HFFc6 (cell line): ENCODE measurements around the gene NUDT17. TPM values are rescaled to one million over a fixed set of nuclear protein-coding genes. Genes with fewer than 3 reads are reported as not detected.

ENCODE experiments used
- DNase-seq: peaks from one replicate; pipeline ENCODE4 v3.0.0-alpha.2; 2018
- H3K27ac Mint-ChIP-seq: 2 replicates; pipeline ENCODE4 v1.8.0; 2020; ENCODE audit warnings: mild to moderate bottlenecking, mixed read lengths
- H3K27me3 Mint-ChIP-seq: 2 replicates; pipeline ENCODE4 v1.8.0; 2021; ENCODE audit warnings: mild to moderate bottlenecking, moderate library complexity, mixed read lengths; ENCODE audit not compliant: insufficient read depth
- H3K36me3 Mint-ChIP-seq: 2 replicates; pipeline ENCODE4 v1.8.0; 2021; ENCODE audit warnings: low read depth, mixed read lengths
- H3K4me1 Mint-ChIP-seq: 2 replicates; pipeline ENCODE4 v1.8.0; 2020; ENCODE audit warnings: low read depth, mixed read lengths
- H3K4me3 Mint-ChIP-seq: 2 replicates; pipeline ENCODE4 v1.8.0; 2020; ENCODE audit warnings: mild to moderate bottlenecking, moderate library complexity, mixed read lengths
- H3K9me3 Mint-ChIP-seq: 2 replicates; pipeline ENCODE4 v1.8.0; 2020; ENCODE audit warnings: mild to moderate bottlenecking, mixed read lengths
- CTCF ChIP-seq: fragments of 200-600 bp; sonication (generic); IDR thresholded peaks from 2 replicates; pipeline ENCODE4 v1.5.0; 2021; ENCODE audit warnings: antibody characterized with exemption, mild to moderate bottlenecking
- total RNA-seq, 6 experiments: library from RNA; stranded (reverse); fragmentation: NEBNext Ultra II Directional; extraction: Animal tissue kit (Norgen Biotek cat#: 25700); gene quantifications; 2 replicates in 1 of 6; 3 replicates in 5 of 6; pipeline ENCODE4 v1.2.3, GENCODE V29; 2021

Gene NUDT17
- total RNA-seq, 6 experiments from 2014 or later, result 2.4 to 4.5 (median 3.6) TPM

- peaks cover 5% of the 10 kb centered on the region for H3K4me1 Mint-ChIP-seq
- H3K4me3 Mint-ChIP-seq, result no peak overlapping the region
- no peak overlapping the region for H3K27ac Mint-ChIP-seq
- no peaks in the 10 kb centered on the region for H3K36me3 Mint-ChIP-seq
- no peak for DNase-seq
- H3K27me3 Mint-ChIP-seq, result peaks cover 11% of the 10 kb centered on the region
- no peaks in the 10 kb centered on the region for H3K9me3 Mint-ChIP-seq
- TF ChIP-seq CTCF, result no peak
These were observed 18.0 kb downstream of the NUDT17 start for GRCh38 chr1:145863282-145864018.

- Mint-ChIP-seq H3K27ac (no peak overlapping the region), H3K4me3 (no peak overlapping the region), H3K9me3 (no peaks in the 10 kb centered on the region), H3K4me1 (peaks cover 19% of the 10 kb centered on the region), H3K36me3 (no peaks in the 10 kb centered on the region), H3K27me3 (peaks cover 16% of the 10 kb centered on the region)
- TF ChIP-seq CTCF, result no peak
- no peak for DNase-seq
These were observed 22.8 kb downstream of the NUDT17 start for GRCh38 chr1:145868232-145868631.

GRCh38 chr1:145871994-145872924 lies 26.8 kb downstream of the NUDT17 start:
- DNase-seq, result peak; percentile 25
- no peaks in the 10 kb centered on the region for H3K9me3 Mint-ChIP-seq
- H3K4me3 Mint-ChIP-seq, result peak overlapping the region; percentile 87
- H3K4me1 Mint-ChIP-seq, result peaks cover 19% of the 10 kb centered on the region
- no peaks in the 10 kb centered on the region for H3K36me3 Mint-ChIP-seq
- TF ChIP-seq CTCF, result no peak
- peaks cover 22% of the 10 kb centered on the region for H3K27me3 Mint-ChIP-seq
- H3K27ac Mint-ChIP-seq, result peak overlapping the region; percentile 77

GRCh38 chr1:145874646-145875045 lies 29.2 kb downstream of the NUDT17 start:
- Mint-ChIP-seq H3K27ac (no peak overlapping the region), H3K4me3 (no peak overlapping the region), H3K9me3 (no peaks in the 10 kb centered on the region), H3K4me1 (peaks cover 35% of the 10 kb centered on the region), H3K27me3 (peaks cover 22% of the 10 kb centered on the region), H3K36me3 (no peaks in the 10 kb centered on the region)
- TF ChIP-seq CTCF, result no peak
- DNase-seq, result no peak

- DNase-seq, result no peak
- no peak overlapping the region for H3K4me3 Mint-ChIP-seq
- H3K4me1 Mint-ChIP-seq, result peaks cover 17% of the 10 kb centered on the region
- H3K27me3 Mint-ChIP-seq, result peaks cover 14% of the 10 kb centered on the region
- TF ChIP-seq CTCF, result no peak
- H3K9me3 Mint-ChIP-seq, result no peaks in the 10 kb centered on the region
- no peaks in the 10 kb centered on the region for H3K36me3 Mint-ChIP-seq
- peak overlapping the region; percentile 7; the same call in 1 of the 2 replicates for H3K27ac Mint-ChIP-seq
These were observed 32.6 kb downstream of the NUDT17 start for GRCh38 chr1:145877923-145878486.
